H54 (cell line): ENCODE data around the gene RAD51D.
"Not testable (repeated sequence)": the region's sequence is repeated elsewhere in the genome, so short reads cannot be mapped to it uniquely, and the experiment has no call there.

Source experiments
- DNase-seq: peaks from one replicate; pipeline ENCODE4 v3.0.0; 2011; ENCODE audit warnings: low spot score, mixed read lengths; ENCODE audit not compliant: insufficient read length
- FAIRE-seq: peaks from 3 replicates; lab custom pipeline; 2011; peaks lifted over from hg19 to GRCh38; lab: Jason Lieb, UNC
- POLR2A ChIP-seq: IDR thresholded peaks from 2 replicates; pipeline ENCODE4 v1.6.1; 2011; ENCODE audit warnings: low read depth, mild to moderate bottlenecking, low read length

The RAD51D gene

DNA sequence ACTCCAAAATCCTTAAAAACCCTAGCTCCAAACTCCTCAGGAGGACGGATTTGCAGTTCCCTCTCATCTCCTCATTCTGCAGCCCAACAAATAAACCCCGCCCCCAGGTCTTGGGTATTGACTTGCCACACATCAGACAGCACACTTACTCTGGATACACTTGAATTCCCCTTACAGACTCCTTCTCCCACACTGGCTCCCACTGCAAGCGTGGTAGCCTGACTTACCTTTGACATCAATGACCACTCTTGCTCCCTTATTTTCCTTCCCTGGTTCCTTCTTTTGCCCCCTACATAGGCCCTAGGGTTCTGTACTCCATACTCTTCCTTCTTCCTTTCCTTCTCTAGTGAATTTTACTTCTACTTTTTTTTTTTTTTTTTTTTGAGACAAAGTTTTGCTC, 63.6 kb downstream of the RAD51D start:
- no peak for TF ChIP-seq POLR2A
- DNase-seq (no peak), FAIRE-seq (no peak)

DNA sequence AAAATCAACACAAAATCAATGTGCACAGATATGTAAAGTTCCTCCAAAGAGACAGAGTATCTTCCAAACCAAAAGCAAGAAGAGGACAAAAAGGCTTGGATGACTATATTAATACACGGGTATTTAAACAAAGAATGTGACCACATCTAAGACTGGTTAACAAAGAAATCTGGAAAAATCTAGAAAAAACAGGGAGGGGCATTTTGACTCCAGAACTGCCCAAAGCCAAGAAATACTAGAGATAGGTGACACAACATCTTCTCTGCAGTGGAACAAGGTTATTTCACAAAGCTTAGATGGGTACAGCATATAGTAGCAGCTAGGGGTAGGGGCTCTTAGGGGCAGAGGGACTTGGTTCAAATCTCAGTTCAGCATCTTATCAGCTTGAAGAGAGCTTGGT, 66.5 kb downstream of the RAD51D start:
- DNase-seq: no peak
- FAIRE-seq: no peak
- TF ChIP-seq POLR2A: no peak

DNA sequence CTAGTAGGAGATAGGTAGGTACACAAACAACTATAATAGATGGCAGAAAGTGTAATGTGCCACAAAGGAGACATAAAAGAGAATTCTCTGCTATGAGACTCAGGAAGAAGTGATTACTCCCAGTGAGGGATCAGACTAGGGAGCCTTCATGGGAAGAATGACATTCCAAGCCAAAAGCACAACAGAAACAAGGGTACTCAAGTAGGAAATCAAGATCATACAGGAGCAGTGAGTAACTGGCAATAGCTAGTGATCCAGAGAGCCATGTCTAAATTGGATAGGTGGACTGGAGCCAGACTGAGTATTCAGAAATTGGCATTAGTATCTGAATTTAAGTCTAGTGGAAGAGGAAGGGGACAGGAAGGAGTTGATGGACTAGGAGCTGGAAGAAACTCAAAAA, 66.9 kb downstream of the RAD51D start:
- no peak for DNase-seq
- no peak for FAIRE-seq
- TF ChIP-seq POLR2A: no peak

DNA sequence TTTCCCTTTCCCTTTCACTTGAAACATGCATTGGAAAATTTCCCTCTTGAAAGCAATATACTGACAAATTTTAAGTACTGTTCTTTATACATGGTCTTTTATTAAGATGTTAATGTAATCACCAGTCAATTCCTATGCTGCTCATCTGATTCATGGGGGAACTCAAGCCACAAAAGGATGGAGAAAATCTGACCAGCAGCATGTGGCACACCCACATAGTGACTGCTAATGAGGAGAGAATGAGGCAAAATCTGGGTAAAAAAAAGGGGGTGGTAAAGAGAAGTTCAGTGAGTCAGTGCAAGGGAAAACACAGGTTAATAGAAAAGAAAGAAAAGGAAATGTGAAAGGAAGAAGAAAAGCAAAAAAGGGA, 67.4 kb downstream of the RAD51D start:
- DNase-seq: no peak
- FAIRE-seq: no peak
- no peak for TF ChIP-seq POLR2A

DNA sequence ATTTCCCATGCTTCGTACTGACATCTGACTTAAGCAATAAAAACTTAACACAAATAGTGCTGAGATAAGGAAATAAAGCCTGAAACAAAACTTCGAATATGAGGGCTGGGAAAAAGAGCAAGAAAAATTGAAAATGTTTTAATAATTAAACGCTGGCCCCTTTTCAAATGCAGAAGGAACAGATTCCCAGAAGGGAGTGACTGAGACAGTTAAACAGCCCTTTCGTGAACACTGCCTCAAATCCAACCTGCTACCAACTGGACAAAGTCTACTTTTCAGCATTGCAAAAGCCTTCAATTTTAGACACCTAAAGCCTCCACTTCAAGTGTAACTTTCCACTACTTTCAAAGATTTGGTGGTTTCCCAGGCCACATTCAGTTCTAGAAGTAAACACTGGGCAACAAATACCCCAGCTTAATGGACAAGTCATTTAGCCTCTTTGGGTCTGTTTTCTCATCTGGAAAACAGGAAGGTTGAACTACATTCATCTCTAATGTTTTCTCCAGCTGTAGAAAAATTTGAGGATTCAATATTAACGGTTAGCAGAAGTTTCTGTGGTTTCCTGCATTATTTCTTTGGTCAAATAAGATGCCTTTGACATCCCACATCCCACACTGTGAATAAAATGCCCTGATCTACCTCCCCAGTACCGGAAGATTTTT, 68.0 kb downstream of the RAD51D start:
- TF ChIP-seq POLR2A: no peak
- DNase-seq (no peak), FAIRE-seq (no peak)

DNA sequence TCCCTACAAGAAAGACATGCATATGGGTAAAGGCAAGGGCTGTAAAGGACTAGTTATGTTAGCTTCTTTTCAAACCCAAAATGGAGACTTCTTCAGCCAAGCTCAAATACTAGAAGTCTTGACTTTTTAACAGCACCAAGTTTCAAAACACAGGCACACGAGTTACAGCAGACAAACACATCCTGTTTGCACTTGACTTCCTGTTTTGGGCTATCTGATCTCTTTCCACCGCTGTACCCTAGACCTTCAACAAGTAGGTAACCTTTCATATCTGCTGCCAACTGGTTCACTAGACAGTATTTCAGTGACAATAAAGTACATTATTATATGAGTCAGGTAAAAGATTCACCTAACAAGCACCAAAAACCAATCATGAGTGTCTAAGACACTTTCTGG, 68.5 kb downstream of the RAD51D start:
- TF ChIP-seq POLR2A: no peak
- DNase-seq: no peak
- FAIRE-seq: no peak

DNA sequence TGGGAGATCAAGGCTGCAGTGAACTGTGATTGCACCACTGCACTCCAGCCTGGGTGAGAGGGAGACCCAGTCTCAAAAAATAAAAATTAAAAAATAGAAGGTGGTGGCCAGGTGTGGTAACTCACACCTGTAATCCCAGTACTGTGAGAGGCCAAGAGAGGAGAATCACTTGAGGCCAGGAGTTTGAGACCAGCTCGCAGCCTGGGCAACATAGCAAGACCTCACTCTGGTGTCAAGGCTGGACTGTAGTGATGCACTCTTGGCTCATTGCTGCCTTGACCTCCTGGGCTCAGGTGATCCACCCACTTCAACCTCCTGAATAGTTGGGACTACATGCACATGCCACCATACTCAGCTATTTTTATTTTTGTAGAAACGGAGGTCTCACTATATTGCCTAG, 69.5 kb downstream of the RAD51D start:
- DNase-seq (no peak), FAIRE-seq (no peak)
- no peak for TF ChIP-seq POLR2A

DNA sequence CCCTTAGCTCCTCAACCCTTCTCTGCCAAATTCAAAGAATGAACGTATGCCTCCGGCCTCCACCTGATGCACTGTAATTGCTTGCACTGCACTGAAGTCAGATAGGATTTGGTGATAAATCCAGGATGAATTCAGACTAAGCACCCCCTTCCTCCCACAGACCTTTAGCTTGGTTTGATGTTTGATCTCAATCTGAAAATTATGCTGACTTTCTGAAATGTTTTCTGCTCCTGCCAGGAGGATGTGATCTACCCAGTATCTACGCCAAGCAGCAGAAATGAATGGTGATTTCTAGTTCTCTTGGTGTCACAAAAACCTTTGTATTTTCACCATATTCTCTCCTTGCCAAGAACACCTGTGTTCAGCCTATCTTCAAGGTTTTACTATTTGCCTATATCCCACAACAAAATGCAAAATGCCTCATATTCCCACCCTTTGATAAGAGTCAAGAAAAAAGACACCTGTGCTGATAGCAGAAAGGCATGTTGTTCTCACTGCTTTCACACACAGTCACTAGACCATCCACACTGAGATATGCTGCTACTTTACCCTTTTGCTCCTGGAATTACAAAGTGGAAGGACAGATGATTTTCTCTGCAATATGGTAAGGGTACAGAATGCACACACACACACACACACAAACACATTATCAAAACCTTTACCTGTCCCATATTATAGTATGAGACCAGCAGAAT, 70.8 kb downstream of the RAD51D start:
- TF ChIP-seq POLR2A: no peak
- FAIRE-seq: no peak

DNA sequence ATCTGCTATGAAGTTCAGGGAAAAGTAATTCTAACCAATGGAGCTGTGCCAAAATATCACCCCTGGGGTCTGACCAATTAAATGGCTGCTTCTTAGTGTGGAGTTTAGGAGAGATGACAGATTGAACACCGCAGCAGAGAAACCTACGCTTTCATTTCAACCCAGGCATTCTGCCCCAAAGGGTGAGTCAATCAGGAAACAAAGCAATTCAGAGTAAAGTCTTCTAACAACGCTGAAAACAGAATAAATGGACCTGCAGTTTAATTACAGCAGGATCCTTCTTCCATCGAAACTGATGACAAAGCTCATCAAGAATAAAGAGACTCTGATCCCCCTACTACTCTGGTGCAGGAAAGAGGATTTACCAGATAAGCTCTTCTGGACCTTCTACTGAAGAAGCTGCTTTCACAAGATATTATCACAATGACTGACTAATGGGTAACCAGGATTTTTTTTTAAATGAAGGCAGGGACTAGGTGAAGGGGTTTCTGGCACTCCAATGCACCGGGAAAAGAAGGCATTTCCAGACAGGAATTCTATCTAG, 72.8 kb downstream of the RAD51D start:
- peak; percentile 73 for FAIRE-seq
- peak; percentile 66 for DNase-seq
- no peak for TF ChIP-seq POLR2A

More for the DNA sequence above, 70.8 kb downstream of the RAD51D start:
- no peak for DNase-seq

DNA sequence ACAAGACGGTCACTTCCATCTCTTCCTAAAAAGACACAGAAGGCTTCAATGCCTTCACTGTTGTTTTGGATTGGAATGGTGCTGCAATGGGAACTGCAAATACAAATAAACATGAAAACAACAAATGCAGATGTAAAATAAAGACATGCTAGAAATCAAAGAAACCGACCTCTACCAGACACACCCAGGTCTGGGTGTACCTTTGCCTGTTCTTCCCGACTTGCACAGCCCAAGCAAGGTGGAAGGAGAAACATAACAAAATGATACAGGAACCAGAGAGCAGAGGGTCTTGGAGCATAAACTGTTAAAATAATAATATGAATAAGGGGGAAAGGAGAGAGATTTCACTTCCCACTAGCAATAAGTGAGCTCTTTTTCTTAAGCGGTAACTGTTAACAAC, 73.4 kb downstream of the RAD51D start:
- no peak for TF ChIP-seq POLR2A
- FAIRE-seq: no peak
- no peak for DNase-seq

DNA sequence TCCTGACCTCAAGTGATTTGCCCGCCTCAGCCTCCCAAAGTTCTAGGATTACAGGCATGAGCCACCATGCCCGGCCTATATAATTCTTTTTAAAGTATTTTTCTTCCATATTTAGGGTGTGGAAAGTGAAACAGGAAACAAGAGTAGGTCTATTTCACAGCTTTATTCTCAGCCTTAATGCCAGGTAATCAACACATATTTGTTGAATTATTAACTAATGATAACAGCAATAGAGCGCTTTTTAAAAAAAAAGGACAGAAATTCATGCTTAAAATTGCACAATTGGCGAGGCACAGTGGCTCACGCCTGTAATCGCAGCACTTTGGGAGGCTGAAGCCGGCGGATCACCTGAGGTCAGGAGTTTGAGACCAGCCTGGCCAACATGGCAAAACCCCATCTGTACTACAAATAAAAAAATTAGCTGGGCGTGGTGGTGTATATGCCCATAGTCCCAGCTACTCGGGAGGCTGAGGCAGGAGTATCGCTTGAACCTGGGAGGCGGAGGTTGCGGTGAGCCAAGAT, 74.1 kb downstream of the RAD51D start:
- FAIRE-seq, DNase-seq: not testable (repeated sequence)

DNA sequence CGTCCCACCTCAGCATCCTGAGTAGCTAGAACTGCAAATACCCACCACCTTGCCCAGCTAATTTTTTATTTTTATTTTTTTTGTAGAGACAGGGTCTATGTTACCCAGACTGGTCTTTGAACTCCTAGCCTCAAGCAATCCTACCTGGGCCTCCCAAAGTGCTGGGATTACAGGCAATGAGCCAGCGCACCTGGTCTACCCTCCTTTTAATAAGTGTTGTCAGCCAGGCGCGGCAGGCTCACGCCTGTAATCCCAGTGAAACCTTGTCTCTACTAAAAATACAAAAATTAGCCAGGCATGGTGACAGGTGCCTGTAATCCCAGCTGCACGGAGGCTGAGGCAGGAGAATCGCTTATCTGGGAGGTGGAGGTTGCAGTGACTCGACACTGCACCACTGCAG, 75.5 kb downstream of the RAD51D start:
- FAIRE-seq (no peak), DNase-seq (no peak)
- no peak for TF ChIP-seq POLR2A
